Gastrocnemius medialis (tissue), 4 donors: ENCODE data around the gene CENPX. TPM values are rescaled to one million over a fixed set of nuclear protein-coding genes. Genes with fewer than 3 reads are reported as not detected.

Experiments used
- ATAC-seq, 2 donors: fragments of 150-250 bp; one replicate each; pipeline ENCODE4 v1.9.1; 2016
- DNase-seq, 2 donors: peaks; one replicate each; pipeline ENCODE4 v3.0.0-alpha.2; 2019
- H3K27ac ChIP-seq, 4 donors: fragments of 200-600 bp; sonication (generic); 1 replicate in 1 of 4; 2 replicates in 3 of 4; pipeline ENCODE4 v1.5.1; 2016 to 2018; ENCODE audit warnings: mild to moderate bottlenecking in 2 of 4, moderate library complexity in 1 of 4
- H3K27me3 ChIP-seq, 3 donors: fragments of 200-600 bp; sonication (generic) in 2 of 3; 1 replicate in 1 of 3; 2 replicates in 2 of 3; pipeline versions ENCODE4 v1.5.1 to v1.6.0; 2016 to 2019; ENCODE audit warnings: mild to moderate bottlenecking in 1 of 3, moderate library complexity in 1 of 3
- H3K36me3 ChIP-seq, 2 donors: fragments of 200-600 bp; sonication (generic) in 1 of 2; one replicate each; pipeline ENCODE4 v1.5.1; 2017 to 2018
- H3K4me1 ChIP-seq, 2 donors: fragments of 200-600 bp; sonication (generic) in 1 of 2; one replicate each; pipeline ENCODE4 v1.5.1; 2016 to 2017; ENCODE audit warnings: mild to moderate bottlenecking in 2 of 2
- H3K4me3 ChIP-seq, 4 donors: fragments of 200-600 bp; sonication (generic) in 3 of 4; 1 replicate in 1 of 4; 2 replicates in 3 of 4; pipeline ENCODE4 v1.5.1; 2016 to 2019; ENCODE audit warnings: mild to moderate bottlenecking in 2 of 4
- H3K9me3 ChIP-seq, 3 donors: fragments of 200-600 bp; sonication (generic) in 2 of 3; 1 replicate in 1 of 3; 2 replicates in 2 of 3; pipeline ENCODE4 v1.5.1; 2016 to 2019
- CTCF ChIP-seq, 5 experiments: fragments of 450-650 bp in 3 of 5; fragments of 200-600 bp in 2 of 5; sonication (generic) in 2 of 5; IDR thresholded peaks in 4 of 5; conservative IDR thresholded peaks in 1 of 5; 1 replicate in 4 of 5; 2 replicates in 1 of 5; pipeline ENCODE4 v1.5.1; 2016 to 2019; ENCODE audit warnings: antibody characterized with exemption in 5 of 5, mild to moderate bottlenecking in 3 of 5, moderate library complexity in 3 of 5
- POLR2A ChIP-seq, 2 donors: fragments of 450-650 bp; IDR thresholded peaks; one replicate each; pipeline ENCODE4 v1.6.1; 2017; ENCODE audit warnings: antibody characterized with exemption in 2 of 2, mild to moderate bottlenecking in 2 of 2, moderate library complexity in 2 of 2
- in situ Hi-C, 4 donors: fragments of 200-750 bp; cut with MboI; loops; one replicate each; pipeline versions ENCODE4 v1.15.0 to v1.8.0; 2017; ENCODE audit warnings: low sequenced_read_pairs in 4 of 4
- intact Hi-C: fragments of 100-400 bp; cut with DNase I; formaldehyde crosslinking; loops from one replicate; pipeline ENCODE4 v1.15.1; 2023; ENCODE audit warnings: low total_unique reads
- total RNA-seq, 4 donors: library from RNA; depleted of rRNA; stranded (reverse); fragments of >200 nt; gene quantifications; one replicate each; pipeline versions ENCODE4 v1.1.0 to v1.2.3, GENCODE V29; 2016

The CENPX gene
- total RNA-seq, 4 donors from 2014 or later, result 41.2 to 62.7 (median 57.0) TPM

GRCh38 chr17:82058855-82059249, 36.2 kb upstream of the CENPX start:
- Histone ChIP-seq H3K4me3 (no peak overlapping the region), H3K4me1 (peaks cover under 1 to 3% of the 10 kb centered on the region in 2 donors), H3K9me3 (no peaks in the 10 kb centered on the region), H3K36me3 (peaks cover 0 to 88% of the 10 kb centered on the region in 2 donors), H3K27me3 (no peaks in the 10 kb centered on the region), H3K27ac (no peak overlapping the region)
- ATAC-seq, result no peak
- no peak for TF ChIP-seq CTCF (IDR thresholded peaks at IDR 0.05 in 4 of 5, conservative IDR thresholded peaks at IDR 0.05 in 1 of 5)
- TF ChIP-seq POLR2A (IDR thresholded peaks at IDR 0.05), result no peak
- in situ Hi-C loops, result no loop called here
- intact Hi-C loops, result no loop called here
- DNase-seq, result no peak

DNA sequence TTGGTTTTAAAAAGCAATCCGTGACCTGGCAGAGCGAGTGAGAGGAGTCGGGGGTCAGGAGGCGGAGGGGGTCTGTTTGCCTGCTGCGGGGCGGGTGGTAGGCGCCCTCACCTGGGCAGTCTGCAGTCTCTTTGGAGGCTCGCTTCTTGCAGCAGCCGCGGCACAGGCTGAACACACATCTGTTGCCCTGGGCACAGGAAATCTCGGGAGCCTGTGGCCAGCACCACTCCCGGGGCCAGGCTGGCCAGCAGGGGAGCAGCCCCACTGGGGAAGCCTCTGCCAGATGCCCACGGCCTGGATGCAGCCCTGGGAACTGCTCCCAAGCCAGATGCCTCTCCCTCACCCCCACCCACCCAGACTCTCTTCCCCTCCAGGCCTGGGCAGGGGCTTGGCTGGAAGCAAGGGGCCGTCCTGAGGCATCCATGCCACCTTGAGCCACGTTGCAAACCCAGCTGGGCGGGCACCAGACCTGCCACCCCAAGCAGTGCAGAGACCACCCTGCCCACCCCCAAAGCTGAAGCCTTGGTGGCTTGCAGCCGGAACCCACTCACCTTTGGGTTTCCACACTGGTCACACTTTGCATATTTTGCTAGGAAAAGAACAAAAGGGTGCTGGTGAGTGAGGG, 35.7 kb upstream of the CENPX start:
- H3K27me3 ChIP-seq, result no peaks in the 10 kb centered on the region
- TF ChIP-seq CTCF (IDR thresholded peaks at IDR 0.05 in 4 of 5, conservative IDR thresholded peaks at IDR 0.05 in 1 of 5), result no peak
- no peak for TF ChIP-seq POLR2A (IDR thresholded peaks at IDR 0.05)
- peaks cover under 1 to 4% of the 10 kb centered on the region in 2 donors for H3K4me1 ChIP-seq
- intact Hi-C loops (no loop called here), in situ Hi-C loops (no loop called here)
- H3K4me3 ChIP-seq, result no peak overlapping the region
- no peaks in the 10 kb centered on the region for H3K9me3 ChIP-seq
- no peak for ATAC-seq
- peaks cover 0 to 93% of the 10 kb centered on the region in 2 donors for H3K36me3 ChIP-seq
- no peak for DNase-seq
- no peak overlapping the region for H3K27ac ChIP-seq

DNA sequence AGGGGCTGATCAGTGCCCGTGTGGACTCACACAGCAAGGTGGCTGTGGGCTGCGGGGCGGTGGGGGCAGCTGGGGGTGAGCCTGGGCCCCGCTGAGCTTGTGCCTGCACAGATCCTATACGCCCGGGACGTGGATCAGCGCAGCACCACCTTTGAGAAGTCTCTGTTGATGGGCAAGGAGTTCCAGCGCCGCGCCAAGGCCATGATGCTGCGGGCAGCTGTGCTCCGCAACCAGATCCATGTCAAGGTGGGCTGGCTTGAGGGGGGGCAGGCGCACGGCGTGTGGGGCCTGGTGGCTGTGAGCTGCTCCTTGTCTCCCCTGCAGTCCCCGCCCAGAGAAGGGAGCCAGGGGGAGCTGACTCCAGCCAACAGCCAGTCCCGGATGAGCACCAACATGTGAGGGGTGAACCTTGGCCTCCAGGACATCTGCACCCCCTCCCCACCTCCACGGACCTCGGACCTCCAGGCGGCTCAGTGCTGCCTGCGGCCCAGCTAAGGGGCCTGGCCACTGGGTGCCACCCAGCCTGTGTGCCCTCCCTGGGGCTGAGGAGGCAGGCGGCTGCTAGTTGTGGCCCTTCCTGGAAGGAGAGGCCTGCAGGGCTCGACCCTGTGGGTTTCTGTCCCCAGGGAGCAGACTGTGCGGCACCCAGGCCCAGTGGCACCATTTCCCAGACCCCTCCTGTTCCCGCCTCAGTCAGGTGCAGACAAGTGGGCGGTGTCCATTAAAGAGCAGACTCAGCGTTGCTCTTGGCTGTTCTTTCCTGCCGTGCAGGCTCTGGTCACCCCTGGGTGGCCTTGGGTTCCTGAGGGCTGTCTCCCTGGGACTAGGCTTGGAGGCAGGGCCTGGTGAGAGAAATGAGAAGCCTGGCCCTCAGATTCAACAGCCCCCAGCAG, 34.3 kb upstream of the CENPX start:
- no peak for TF ChIP-seq CTCF (IDR thresholded peaks at IDR 0.05 in 4 of 5, conservative IDR thresholded peaks at IDR 0.05 in 1 of 5)
- TF ChIP-seq POLR2A (IDR thresholded peaks at IDR 0.05), result no peak
- Histone ChIP-seq H3K36me3 (peaks cover 0 to 81% of the 10 kb centered on the region in 2 donors), H3K27ac (no peak overlapping the region), H3K4me1 (peaks cover 10 to 17% of the 10 kb centered on the region in 2 donors), H3K27me3 (no peaks in the 10 kb centered on the region), H3K4me3 (no peak overlapping the region), H3K9me3 (no peaks in the 10 kb centered on the region)
- DNase-seq (no peak), ATAC-seq (no peak)
- in situ Hi-C loops (no loop called here), intact Hi-C loops (no loop called here)

GRCh38 chr17:82055965-82056728, 33.5 kb upstream of the CENPX start:
- Histone ChIP-seq H3K9me3 (no peaks in the 10 kb centered on the region), H3K4me3 (no peak overlapping the region), H3K27ac (no peak overlapping the region), H3K36me3 (peaks cover 0 to 74% of the 10 kb centered on the region in 2 donors), H3K27me3 (no peaks in the 10 kb centered on the region), H3K4me1 (peaks cover 10 to 17% of the 10 kb centered on the region in 2 donors)
- TF ChIP-seq CTCF (IDR thresholded peaks at IDR 0.05 in 4 of 5, conservative IDR thresholded peaks at IDR 0.05 in 1 of 5) (no peak), POLR2A (IDR thresholded peaks at IDR 0.05) (no peak)
- DNase-seq (no peak), ATAC-seq (no peak)
- intact Hi-C loops (no loop called here), in situ Hi-C loops (no loop called here)
